ENCODE data around the gene NT5C2.

DNA sequence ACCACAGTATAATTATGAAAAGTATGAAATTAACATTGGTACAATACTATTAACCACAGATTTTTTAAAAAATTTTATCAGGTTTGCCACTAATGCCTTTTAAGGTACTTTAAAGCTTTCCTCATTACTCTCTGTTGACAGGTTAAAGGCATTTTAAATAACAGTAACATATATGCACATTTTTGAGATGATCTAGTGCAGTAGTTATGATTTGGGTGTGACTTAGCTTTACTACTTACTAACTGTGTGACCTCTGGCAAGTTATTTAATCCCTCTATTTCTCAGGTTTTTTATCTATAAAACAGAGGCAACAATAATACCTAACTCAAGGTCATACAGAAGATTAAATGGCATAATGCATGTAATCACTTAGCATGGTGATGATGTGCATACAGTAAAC is 94.8 kb downstream of the NT5C2 start:
- TF ChIP-seq, protein P1, sequence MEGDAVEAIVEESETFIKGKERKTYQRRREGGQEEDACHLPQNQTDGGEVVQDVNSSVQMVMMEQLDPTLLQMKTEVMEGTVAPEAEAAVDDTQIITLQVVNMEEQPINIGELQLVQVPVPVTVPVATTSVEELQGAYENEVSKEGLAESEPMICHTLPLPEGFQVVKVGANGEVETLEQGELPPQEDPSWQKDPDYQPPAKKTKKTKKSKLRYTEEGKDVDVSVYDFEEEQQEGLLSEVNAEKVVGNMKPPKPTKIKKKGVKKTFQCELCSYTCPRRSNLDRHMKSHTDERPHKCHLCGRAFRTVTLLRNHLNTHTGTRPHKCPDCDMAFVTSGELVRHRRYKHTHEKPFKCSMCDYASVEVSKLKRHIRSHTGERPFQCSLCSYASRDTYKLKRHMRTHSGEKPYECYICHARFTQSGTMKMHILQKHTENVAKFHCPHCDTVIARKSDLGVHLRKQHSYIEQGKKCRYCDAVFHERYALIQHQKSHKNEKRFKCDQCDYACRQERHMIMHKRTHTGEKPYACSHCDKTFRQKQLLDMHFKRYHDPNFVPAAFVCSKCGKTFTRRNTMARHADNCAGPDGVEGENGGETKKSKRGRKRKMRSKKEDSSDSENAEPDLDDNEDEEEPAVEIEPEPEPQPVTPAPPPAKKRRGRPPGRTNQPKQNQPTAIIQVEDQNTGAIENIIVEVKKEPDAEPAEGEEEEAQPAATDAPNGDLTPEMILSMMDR (IDR thresholded peaks at IDR 0.05; ENCODE audit: low read depth, low read length, poor library complexity, severe bottlenecking): no peak
- no peak for TF ChIP-seq EZH2phosphoT487 (IDR thresholded peaks at IDR 0.05; ENCODE audit: borderline replicate concordance, low read length)
